HG03066 (cell line): ENCODE results near the gene TRAF7.

ENCODE experiments used
- ATAC-seq: cut with Tn5 transposase; IDR thresholded peaks from one replicate; pipeline ENCODE4 v1.9.1; 2021; ENCODE audit warnings: low read depth; ENCODE audit not compliant: unreplicated experiment

TRAF7 gene

GRCh38 chr16:2147378-2147777 lies 8.2 kb upstream of the TRAF7 start:
- ATAC-seq: no peak

- ATAC-seq: no peak
Measured at GRCh38 chr16:2147981-2148671, 7.5 kb upstream of the TRAF7 start, which contains the start of gene RAB26. TSS of gene RAB26 (plus strand) at chr16:2148625. CDS start at chr16:2148784, 159 bp downstream.

DNA sequence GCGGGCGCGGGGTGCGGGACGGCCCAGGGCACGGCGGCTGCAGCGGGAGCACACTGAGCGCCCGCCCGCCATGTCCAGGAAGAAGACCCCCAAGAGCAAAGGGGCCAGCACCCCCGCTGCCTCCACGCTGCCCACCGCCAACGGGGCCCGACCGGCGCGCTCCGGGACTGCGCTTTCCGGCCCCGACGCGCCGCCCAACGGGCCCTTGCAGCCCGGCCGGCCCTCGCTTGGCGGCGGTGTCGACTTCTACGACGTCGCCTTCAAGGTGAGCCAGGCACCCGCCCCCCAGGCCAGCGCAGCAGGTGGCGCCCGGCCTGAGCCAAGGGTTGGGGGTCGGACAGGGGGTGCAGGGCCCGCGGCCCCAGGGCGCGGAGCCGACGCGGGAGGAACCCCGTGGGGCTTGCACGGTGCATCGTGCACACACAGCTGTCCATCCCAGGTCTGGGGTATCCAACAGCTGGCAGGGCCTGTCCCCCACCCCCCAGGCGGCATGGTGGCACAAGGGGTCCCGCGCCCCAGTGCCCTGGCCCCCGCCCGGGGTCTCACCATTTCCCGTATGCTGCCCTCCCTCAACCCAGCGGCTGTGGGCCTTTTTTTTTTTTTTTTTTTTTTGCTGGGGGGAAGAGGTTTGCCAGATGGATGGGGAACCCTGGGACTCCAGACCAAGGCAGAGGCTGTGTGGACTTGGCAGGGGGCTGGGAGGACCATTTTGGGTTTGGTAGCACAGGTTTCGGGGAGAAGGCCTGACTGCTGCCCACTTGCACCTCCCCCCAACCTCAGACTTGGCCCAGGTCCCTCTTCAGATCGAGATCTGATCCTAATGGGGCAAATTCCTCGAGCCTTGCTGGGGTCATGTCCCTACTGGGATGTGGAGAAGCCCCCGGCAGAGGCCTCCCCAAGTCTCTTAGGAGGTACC lies 6.6 kb upstream of the TRAF7 start:
- ATAC-seq: no peak

GRCh38 chr16:2149630-2150417 lies 5.8 kb upstream of the TRAF7 start:
- no peak for ATAC-seq

- no peak for ATAC-seq
Measured at GRCh38 chr16:2150418-2151187, 5.0 kb upstream of the TRAF7 start.

GRCh38 chr16:2151188-2152091 lies 4.1 kb upstream of the TRAF7 start:
- no peak for ATAC-seq

GRCh38 chr16:2152695-2153506 lies 2.7 kb upstream of the TRAF7 start:
- ATAC-seq: no peak

DNA sequence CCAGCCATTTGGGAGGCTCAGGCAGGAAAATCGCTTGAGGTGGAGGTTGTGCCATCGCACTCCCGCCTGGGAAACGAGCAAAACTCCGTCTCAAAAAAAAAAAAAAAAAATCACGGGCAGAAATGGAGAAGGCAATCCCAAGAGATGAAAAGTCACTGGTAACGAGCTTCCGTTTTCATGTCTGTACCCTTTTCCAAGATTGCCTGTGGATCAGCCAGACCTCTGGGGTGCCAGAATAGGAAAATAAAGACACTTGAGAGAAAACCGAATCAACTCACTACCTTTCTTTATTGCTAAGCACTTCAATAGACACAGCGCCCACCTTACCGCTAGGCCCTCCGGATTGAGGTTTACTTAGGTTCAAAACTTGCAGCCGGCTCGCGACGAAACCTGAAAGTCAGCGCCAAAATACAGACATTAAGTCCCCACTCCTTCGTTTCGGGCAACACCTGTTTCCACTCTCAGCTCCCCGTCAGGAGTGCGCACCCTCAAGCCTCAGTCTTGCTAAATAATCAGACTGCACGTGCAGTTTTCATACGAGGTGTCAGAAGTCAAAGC lies 970 bp upstream of the TRAF7 start:
- no peak for ATAC-seq

DNA sequence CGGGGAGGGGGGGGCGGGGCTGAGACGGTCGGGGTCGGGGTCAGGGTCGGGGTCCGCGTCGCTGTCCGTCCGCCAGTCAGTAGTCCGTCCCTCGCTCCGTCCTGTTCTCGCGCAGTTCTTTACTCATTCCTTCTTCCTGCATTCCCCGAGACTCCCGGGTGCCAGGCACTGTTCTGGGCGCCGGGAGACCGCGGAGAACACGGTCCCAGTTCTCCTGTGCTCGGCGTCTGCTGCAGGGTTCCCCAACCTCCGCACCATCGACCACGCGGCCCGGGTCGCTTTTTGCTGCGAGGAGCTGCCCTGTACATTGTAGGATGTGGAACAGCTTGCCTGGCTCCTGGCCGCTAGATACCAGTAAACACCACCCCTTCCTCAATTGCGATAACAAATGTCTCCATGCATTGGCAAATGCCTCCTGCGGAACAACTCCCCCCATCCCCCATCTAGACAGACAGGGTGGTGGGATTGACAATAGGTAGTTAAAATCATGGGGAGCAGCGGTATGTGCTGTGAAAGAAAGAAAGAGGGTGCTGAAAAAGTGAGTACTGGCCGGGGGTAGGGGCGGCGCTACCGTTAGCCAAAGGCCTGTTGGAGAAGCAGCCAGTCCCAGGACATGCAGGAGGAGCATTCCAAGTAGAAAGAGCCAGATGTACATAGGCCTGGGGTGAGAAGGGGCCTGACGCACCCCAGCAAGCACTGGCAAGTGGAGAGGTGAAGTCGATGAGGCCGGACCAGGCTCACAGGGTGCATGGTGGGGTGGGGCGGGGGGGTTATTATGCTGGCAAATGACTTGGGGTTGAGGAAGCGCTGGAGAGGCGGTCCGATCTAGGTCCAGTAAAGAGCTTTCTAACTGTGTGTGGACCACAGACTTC lies 631 bp downstream of the TRAF7 start:
- no peak for ATAC-seq

DNA sequence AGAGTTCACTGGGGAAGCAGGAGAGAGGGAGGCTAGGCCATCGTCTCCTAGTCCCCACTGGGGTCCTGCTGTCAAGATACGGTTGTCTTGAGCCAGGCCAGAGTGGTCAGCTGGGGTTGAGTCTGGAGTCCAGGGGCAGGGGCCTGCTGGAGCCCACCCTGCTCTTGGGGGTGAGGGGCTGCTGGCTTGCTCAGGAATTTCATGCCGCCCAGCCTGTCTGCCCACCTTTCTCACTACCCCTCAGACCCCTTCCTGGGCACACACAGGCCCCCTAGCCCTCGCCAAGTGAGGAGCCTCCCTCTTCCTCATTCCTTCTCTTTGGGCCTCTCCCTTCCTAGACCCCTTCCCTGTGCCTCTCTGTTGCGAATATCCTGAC lies 1.3 kb downstream of the TRAF7 start:
- ATAC-seq: no peak

- ATAC-seq: no peak
Measured at GRCh38 chr16:2157480-2158261, 2.1 kb downstream of the TRAF7 start.

GRCh38 chr16:2158262-2158638 lies 2.7 kb downstream of the TRAF7 start:
- no peak for ATAC-seq

GRCh38 chr16:2159175-2159838 lies 3.7 kb downstream of the TRAF7 start:
- no peak for ATAC-seq

DNA sequence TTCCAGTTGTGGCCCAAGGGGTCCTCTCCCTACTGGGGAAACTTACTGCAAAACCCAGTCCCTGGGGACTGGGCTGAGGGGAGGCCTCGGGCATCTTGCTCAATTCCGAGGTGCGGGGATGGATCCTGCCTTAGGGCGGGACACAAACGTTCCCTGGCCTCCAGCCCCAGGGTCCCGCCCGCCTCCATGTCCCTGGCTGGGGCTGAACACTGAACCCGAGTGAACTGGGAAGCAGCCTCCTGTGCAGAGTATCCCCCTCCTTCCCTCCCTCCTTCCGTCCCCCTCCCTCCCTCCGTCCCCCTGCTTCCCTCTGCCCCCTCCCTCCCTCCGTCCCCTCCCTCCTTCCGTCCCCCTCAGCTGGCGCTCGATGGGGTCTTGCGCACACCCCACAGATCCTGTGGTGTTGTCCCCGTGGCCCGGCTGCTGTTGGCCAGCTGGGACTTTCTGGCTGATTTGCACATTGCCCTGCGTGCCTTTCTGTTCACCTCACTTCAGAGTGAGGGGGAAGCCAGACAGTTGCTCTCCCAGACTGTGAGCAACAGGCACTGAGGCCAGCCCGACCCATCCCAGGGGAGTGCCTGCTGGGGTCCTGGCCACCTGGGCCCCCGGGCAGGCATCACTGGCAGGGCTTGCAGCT lies 5.5 kb downstream of the TRAF7 start:
- ATAC-seq: no peak

- ATAC-seq: no peak
Measured at GRCh38 chr16:2161911-2162310, 6.3 kb downstream of the TRAF7 start.
